Dendritic cell treated with granulocyte-macrophage colony-stimulating factor and Interleukin-4, amounts not matched to agents 40 ng/mL and 50 ng/mL, for 4 days (primary cell): ENCODE data around the gene BGLAP.

Experiments
- H3K27ac Mint-ChIP-seq: one replicate; pipeline ENCODE4 v1.8.0; 2022; ENCODE audit warnings: mild to moderate bottlenecking, mixed read lengths
- H3K27me3 Mint-ChIP-seq: one replicate; pipeline ENCODE4 v1.8.0; 2022; ENCODE audit warnings: mild to moderate bottlenecking, mixed read lengths
- H3K36me3 Mint-ChIP-seq: one replicate; pipeline ENCODE4 v1.8.0; 2022; ENCODE audit warnings: low read depth, mixed read lengths
- H3K4me1 Mint-ChIP-seq: one replicate; pipeline ENCODE4 v1.8.0; 2022; ENCODE audit warnings: low read depth, mixed read lengths
- H3K4me3 Mint-ChIP-seq: one replicate; pipeline ENCODE4 v1.8.0; 2022; ENCODE audit warnings: mild to moderate bottlenecking, moderate library complexity, mixed read lengths
- H3K9me3 Mint-ChIP-seq: one replicate; pipeline ENCODE4 v1.8.0; 2022; ENCODE audit warnings: mixed read lengths
- intact Hi-C: fragments of 100-400 bp; cut with micrococcal nuclease; formaldehyde crosslinking; loops from one replicate; pipeline ENCODE4 v1.15.0; 2022

Gene BGLAP

DNA sequence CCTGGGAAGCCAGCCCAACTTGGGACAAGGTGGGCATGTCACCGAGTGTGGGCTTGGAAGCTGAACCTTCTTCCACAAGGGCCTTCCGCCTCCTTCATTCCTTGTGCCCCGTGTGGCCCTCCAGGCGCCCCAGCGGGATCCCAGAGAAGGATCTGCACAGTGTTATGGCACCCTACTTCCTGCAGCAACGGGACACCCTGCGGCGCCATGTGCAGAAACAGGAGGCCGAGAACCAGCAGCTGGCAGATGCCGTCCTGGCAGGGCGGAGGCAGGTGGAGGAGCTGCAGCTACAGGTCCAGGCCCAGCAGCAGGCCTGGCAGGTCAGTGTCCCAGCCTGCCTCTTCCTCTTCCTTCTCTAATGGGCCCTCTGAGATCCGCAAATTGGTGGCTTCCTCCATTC, 5.8 kb upstream of the BGLAP start:
- peaks cover 96% of the 10 kb centered on the region for H3K36me3 Mint-ChIP-seq
- no peak overlapping the region for H3K4me3 Mint-ChIP-seq
- H3K9me3 Mint-ChIP-seq = no peaks in the 10 kb centered on the region
- H3K4me1 Mint-ChIP-seq = no peaks in the 10 kb centered on the region
- intact Hi-C loops = no loop called here
- no peaks in the 10 kb centered on the region for H3K27me3 Mint-ChIP-seq
- H3K27ac Mint-ChIP-seq = no peak overlapping the region

DNA sequence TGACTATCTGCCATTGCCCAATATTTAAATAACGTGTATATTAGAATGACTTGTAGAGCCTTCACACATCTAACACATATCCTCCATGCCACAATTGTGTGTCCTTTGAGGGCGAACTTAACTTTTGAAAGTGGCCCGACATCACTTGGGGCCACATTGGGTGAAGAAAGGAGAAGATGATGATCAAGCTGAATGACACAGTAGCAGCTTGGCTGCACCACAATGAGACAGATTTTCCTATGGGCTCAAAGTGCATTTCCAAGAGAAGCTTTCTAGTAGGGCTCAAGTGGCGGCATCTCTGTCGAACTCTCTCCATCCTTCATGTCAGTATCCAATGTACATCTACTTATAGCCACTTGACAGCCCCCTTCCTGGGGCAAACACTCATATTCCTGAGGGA, 3.7 kb upstream of the BGLAP start:
- no peaks in the 10 kb centered on the region for H3K27me3 Mint-ChIP-seq
- no peaks in the 10 kb centered on the region for H3K9me3 Mint-ChIP-seq
- intact Hi-C loops = no loop called here
- H3K27ac Mint-ChIP-seq = no peak overlapping the region
- H3K4me3 Mint-ChIP-seq = no peak overlapping the region
- H3K4me1 Mint-ChIP-seq = no peaks in the 10 kb centered on the region
- peaks cover 94% of the 10 kb centered on the region for H3K36me3 Mint-ChIP-seq

DNA sequence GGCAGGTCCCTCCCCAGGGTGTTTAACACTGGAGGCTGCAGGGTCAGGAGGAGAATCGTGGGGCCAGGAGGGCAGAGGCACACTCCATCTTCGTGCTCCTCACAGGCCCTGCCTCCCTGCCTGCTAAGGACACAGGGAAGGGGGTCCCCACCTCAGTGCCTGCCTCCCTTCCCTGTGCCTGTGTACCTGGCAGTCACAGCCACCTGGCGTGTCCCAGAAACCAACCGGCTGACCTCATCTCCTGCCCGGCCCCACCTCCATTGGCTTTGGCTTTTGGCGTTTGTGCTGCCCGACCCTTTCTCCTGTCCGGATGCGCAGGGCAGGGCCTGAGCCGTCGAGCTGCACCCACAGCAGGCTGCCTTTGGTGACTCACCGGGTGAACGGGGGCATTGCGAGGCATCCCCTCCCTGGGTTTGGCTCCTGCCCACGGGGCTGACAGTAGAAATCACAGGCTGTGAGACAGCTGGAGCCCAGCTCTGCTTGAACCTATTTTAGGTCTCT, 623 bp upstream of the BGLAP start:
- H3K27me3 Mint-ChIP-seq = peaks cover 22% of the 10 kb centered on the region
- intact Hi-C loops = no loop called here
- H3K9me3 Mint-ChIP-seq = no peaks in the 10 kb centered on the region
- peaks cover 68% of the 10 kb centered on the region for H3K36me3 Mint-ChIP-seq
- peaks cover 11% of the 10 kb centered on the region for H3K4me1 Mint-ChIP-seq
- no peak overlapping the region for H3K27ac Mint-ChIP-seq
- H3K4me3 Mint-ChIP-seq = no peak overlapping the region

DNA sequence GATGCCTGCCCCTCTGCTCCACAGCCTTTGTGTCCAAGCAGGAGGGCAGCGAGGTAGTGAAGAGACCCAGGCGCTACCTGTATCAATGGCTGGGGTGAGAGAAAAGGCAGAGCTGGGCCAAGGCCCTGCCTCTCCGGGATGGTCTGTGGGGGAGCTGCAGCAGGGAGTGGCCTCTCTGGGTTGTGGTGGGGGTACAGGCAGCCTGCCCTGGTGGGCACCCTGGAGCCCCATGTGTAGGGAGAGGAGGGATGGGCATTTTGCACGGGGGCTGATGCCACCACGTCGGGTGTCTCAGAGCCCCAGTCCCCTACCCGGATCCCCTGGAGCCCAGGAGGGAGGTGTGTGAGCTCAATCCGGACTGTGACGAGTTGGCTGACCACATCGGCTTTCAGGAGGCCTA, 754 bp downstream of the BGLAP start:
- H3K9me3 Mint-ChIP-seq = no peaks in the 10 kb centered on the region
- no peak overlapping the region for H3K4me3 Mint-ChIP-seq
- peaks cover 36% of the 10 kb centered on the region for H3K27me3 Mint-ChIP-seq
- intact Hi-C loops = no loop called here
- peaks cover 13% of the 10 kb centered on the region for H3K4me1 Mint-ChIP-seq
- no peak overlapping the region for H3K27ac Mint-ChIP-seq
- H3K36me3 Mint-ChIP-seq = peaks cover 57% of the 10 kb centered on the region

DNA sequence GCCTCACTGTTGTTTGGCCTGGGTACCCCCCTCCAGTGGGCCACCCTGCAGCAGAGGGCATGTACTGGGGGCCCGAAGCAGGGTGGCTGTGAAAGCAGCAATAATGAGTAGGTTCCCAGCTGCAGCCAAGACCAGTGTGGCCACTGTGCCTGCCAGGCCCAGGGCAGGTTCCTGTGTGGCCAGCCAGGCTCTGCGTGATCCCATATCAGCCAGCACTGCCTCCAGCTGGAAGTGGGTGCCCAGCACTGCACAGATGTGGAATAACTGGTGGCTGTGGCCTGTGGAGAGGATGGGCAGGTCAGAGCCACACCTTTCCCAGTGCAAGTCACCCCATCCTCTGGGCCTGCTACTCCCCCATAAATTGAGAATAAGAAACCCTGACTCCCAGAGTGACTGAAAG, 2.1 kb downstream of the BGLAP start:
- intact Hi-C loops = no loop called here
- H3K27ac Mint-ChIP-seq = no peak overlapping the region
- H3K36me3 Mint-ChIP-seq = peaks cover 48% of the 10 kb centered on the region
- peaks cover 37% of the 10 kb centered on the region for H3K27me3 Mint-ChIP-seq
- H3K9me3 Mint-ChIP-seq = no peaks in the 10 kb centered on the region
- H3K4me1 Mint-ChIP-seq = peaks cover 13% of the 10 kb centered on the region
- no peak overlapping the region for H3K4me3 Mint-ChIP-seq

DNA sequence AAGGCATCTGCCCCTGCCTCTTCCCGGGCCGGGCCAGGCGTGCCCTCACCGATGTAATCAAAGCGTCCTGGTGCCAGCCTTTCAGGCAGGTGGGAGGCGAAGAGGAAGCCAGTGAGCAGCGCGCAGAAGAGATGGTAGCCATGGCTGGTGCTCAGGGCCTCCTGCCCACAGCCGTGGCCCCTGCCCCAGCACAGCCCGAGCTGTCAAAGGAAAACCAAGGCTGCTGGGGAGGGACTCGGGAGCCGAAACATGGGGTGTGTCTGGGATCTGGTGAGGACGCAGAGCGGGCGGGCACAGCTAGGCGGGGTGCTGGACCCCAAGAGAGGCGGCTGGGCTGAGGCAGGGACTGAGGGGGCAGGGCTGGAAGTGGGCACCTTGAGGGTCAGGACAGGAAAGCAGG, 2.7 kb downstream of the BGLAP start:
- Mint-ChIP-seq H3K4me1 (peaks cover 13% of the 10 kb centered on the region), H3K27ac (no peak overlapping the region), H3K9me3 (no peaks in the 10 kb centered on the region), H3K4me3 (no peak overlapping the region), H3K27me3 (peaks cover 37% of the 10 kb centered on the region), H3K36me3 (peaks cover 48% of the 10 kb centered on the region)
- intact Hi-C loops = no loop called here

DNA sequence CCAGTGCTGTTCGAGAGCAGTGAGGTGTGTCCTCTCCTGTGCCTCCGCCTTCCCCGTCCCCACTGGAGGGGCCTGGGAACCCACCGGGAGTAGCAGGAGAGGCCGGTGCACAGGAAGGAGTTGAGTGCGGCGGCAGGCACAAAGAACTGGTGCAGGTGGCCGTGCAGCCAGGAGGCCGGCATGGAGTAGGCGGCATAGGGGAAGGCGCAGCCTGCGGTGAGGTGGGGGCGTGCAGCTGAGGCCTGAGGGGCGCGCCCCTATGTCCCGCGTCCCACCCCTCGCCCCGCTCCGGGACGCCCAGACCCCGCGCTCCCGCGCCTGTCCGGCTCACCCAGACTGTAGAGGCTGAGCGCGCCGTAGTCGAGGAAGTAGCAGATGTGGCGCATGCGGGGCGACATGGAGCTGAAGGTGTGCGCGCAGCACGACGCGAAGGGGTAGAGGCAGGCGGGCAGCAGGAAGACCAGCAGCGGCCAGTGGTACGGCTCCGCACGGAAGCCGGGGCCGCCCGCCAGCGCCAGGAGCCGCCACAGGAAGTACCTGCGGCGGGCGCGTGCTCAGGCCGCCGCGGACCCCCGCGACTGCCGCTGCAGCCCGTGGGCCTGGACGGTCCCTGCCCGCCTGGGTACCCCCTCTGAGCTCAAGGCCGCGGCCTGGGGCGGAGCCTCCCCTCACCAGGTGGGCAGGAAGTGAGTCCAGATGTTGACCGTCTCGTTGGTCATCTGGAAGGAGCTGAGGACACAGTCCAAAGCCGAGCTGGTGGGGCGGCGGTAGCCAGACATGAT, 3.7 kb downstream of the BGLAP start:
- no peaks in the 10 kb centered on the region for H3K9me3 Mint-ChIP-seq
- peak overlapping the region; percentile 55 for H3K4me3 Mint-ChIP-seq
- intact Hi-C loops = no loop called here
- peaks cover 13% of the 10 kb centered on the region for H3K4me1 Mint-ChIP-seq
- peaks cover 37% of the 10 kb centered on the region for H3K27me3 Mint-ChIP-seq
- H3K36me3 Mint-ChIP-seq = peaks cover 48% of the 10 kb centered on the region
- no peak overlapping the region for H3K27ac Mint-ChIP-seq

DNA sequence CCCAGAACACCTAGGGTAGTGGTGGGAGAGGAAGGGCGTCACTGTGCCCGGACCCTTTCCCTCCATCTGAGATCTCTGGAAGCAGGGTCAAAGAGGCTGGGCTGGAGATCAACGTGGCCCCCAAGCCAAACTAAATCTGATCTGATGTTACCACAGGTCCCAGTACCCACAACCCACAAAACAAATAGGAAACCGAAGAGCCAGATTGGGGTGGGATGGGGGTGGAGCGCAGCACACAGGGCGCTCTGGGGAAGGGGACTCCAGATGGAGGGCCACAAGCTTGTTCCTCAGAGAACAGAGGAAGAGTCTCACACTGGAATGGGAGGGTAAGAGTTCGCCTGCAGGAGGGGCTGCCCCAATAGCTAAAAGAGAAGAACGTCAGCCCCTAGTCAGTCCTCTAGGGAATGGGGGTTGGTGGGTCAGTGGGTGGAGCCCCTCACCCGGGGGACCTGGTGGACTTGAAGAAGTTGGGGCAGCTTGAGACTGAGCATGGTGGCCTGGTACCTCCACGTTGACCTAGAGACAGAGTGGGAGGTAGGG, 4.3 kb downstream of the BGLAP start:
- Mint-ChIP-seq H3K27ac (no peak overlapping the region), H3K4me1 (peaks cover 13% of the 10 kb centered on the region), H3K36me3 (peaks cover 48% of the 10 kb centered on the region), H3K9me3 (no peaks in the 10 kb centered on the region), H3K27me3 (peaks cover 37% of the 10 kb centered on the region), H3K4me3 (no peak overlapping the region)
- intact Hi-C loops = no loop called here

DNA sequence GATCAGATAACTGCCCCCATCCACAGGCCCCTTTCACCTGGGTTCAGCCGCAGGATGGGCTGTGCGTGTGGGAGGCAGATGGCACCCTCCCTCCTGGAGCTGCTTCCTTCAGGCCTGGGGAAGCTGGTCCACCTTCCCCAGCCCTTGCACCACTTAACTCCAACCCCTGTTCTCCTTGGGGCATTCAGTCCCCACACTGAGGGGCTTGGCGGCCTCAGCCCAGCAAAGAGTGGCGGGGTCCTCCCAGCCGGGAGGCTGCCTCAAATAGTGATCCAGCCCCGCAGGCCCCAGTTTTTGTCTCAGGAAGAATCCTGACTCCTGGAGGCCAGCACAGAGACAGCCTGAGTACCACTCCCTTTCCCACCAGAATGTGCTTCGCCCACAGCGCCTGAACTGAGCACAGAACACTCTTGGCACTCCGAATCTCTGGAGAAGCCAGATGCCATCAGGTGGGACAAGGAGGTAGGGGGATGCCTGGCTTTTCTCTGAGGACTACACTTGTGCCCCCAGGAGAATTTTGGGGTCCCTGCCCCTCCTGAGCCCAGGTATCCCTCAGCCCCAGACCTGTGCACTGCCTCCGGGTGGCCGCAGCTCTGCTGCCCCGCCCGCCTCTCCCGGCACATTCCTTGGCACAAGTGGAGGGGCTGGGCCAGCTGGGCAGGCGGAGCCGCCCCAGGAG, 4.9 kb downstream of the BGLAP start:
- H3K9me3 Mint-ChIP-seq = no peaks in the 10 kb centered on the region
- H3K4me1 Mint-ChIP-seq = peaks cover 13% of the 10 kb centered on the region
- H3K4me3 Mint-ChIP-seq = no peak overlapping the region
- no peak overlapping the region for H3K27ac Mint-ChIP-seq
- H3K36me3 Mint-ChIP-seq = peaks cover 52% of the 10 kb centered on the region
- intact Hi-C loops = no loop called here
- peaks cover 37% of the 10 kb centered on the region for H3K27me3 Mint-ChIP-seq

DNA sequence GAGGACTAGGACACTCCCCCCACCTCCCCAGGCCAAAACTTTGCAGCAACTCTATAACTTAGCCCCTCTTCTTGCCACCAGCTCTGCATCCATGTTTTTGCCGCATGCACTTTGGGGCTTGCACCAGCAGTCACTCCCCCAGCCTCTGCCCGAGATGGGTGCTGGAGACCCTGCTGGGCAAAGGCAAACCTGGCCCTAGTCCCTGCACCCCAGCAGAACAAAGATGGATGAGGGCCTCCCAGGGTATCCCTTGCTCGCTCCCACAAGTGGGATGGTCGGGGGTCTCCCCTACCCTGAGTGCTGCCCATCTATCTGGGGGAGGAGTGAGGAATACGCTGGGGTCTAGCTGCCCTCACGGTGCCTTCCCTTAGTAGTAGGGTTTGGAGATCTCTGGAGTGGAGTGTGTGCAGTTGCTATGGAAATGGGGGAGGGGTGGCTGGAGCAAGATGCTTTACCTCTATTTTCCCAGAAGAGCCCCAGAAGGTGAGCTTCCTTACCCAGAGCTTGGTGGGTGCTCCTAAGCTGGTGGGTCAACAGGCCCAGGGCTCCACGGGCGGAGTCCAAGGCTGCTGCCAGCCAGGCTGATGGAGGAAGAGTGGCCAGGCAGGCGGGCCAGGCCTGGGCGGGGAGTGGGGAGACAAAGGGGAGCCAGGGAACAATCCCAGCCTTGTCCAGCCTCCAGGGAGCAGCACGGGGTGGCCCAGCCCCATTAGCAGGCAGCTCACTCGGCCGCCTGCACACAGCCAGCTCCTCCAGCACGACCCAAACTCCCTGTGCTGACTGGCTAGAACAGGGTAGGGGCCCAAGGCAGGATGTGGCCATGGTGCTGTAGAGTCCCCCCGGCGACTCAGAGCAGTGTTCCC, 5.7 kb downstream of the BGLAP start, which contains the start of gene PAQR6:
TSS of gene PAQR6 (minus strand) at position 597 of the 863 bp plus-strand sequence. CDS start 1,325 bp downstream, outside the sequence.
- peaks cover 13% of the 10 kb centered on the region for H3K4me1 Mint-ChIP-seq
- intact Hi-C loops = no loop called here
- H3K4me3 Mint-ChIP-seq = no peak within 1 kb of the TSS
- peaks cover 37% of the 10 kb centered on the region for H3K27me3 Mint-ChIP-seq
- H3K9me3 Mint-ChIP-seq = no peaks in the 10 kb centered on the region
- H3K27ac Mint-ChIP-seq = no peak within 1 kb of the TSS
- peaks cover 52% of the 10 kb centered on the region for H3K36me3 Mint-ChIP-seq

DNA sequence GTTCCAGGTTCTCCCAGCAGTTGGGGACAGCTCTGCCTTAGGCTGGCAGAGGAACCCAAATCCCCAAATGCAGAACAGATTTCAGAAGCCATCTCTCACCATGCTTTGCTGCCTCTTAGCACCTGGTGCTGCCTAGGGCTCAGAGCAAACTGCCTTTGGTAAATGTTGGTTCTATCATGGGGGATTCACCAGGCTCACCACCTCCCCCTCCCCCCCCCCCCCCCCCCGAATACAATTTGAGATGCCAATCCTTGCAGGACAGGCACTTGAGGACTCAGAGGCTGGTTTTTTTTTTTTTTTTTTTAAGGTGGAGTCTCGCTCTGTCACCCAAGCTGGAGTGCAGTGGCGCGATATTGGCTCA, 6.3 kb downstream of the BGLAP start:
- no peak overlapping the region for H3K4me3 Mint-ChIP-seq
- H3K27me3 Mint-ChIP-seq = peaks cover 37% of the 10 kb centered on the region
- no peaks in the 10 kb centered on the region for H3K9me3 Mint-ChIP-seq
- H3K4me1 Mint-ChIP-seq = peaks cover 13% of the 10 kb centered on the region
- intact Hi-C loops = no loop called here
- H3K36me3 Mint-ChIP-seq = peaks cover 54% of the 10 kb centered on the region
- H3K27ac Mint-ChIP-seq = no peak overlapping the region

DNA sequence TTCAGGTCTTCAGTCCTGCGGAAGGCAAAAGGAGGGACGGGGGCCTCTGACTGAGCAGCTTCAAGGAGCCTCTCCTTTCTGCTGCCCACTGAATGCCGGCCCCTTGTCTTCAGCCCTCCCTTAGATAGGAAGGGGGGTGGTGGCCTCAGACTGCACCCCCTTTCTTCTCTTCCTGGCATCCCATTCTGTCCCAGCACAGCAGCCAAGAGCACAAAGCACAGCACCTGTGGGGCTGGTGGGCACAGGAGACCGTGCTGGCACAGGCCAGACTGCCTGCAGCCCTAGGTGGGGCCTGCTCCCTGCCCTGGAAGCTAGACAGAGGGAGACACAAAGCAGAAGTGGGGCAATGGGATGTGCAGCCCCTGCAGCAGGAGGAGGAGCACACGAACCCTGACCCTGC, 7.6 kb downstream of the BGLAP start:
- Mint-ChIP-seq H3K27ac (no peak overlapping the region), H3K9me3 (no peaks in the 10 kb centered on the region), H3K27me3 (peaks cover 31% of the 10 kb centered on the region), H3K36me3 (peaks cover 60% of the 10 kb centered on the region), H3K4me3 (no peak overlapping the region), H3K4me1 (peaks cover 13% of the 10 kb centered on the region)
- intact Hi-C loops = no loop called here

DNA sequence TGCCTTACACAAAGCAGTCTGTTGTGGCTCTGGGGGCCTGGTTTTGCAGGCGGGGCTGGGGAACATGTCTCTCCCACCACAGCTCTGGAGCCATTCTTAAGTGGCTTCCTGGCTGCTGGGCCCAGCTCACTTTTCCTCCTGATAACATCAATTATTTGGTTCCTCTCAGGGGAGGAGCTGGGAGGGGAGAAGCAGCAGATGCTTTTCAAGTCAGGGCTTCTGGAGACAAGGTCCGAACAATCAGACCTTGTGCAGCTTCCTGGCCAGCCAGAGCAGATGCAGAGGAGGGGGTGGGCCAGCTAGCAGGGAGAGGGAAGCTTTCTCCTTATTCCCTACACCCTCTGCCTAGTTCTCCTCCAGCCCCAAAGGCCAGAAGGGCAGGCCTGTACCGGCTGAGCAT, 9.5 kb downstream of the BGLAP start:
- intact Hi-C loops = no loop called here
- no peak overlapping the region for H3K27ac Mint-ChIP-seq
- peaks cover 13% of the 10 kb centered on the region for H3K27me3 Mint-ChIP-seq

DNA sequence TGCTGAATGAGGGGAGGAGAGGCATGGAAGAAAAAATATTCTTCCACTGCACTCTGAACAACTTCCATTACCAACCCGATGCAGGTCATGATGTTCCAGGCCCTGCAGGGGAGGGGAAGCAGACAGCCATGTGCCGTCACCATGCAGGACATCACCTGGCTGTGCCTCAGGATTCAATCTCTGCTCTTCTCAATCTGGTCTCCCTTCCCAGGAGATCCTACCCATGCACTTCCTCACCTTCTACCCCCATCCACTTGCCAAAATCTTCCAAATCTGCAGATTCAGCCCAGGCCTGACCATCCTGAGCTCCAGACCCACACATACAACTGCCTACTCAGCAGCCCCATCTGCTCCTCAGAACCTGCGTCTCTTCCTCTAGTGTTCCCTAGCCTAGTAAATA, 11.7 kb downstream of the BGLAP start:
- intact Hi-C loops = no loop called here
- Mint-ChIP-seq H3K9me3 (no peaks in the 10 kb centered on the region), H3K4me3 (no peak overlapping the region), H3K4me1 (no peaks in the 10 kb centered on the region), H3K27ac (no peak overlapping the region), H3K36me3 (peaks cover 87% of the 10 kb centered on the region), H3K27me3 (no peaks in the 10 kb centered on the region)

More for the DNA sequence above, 9.5 kb downstream of the BGLAP start:
- no peak overlapping the region for H3K4me3 Mint-ChIP-seq
- no peaks in the 10 kb centered on the region for H3K4me1 Mint-ChIP-seq
- no peaks in the 10 kb centered on the region for H3K9me3 Mint-ChIP-seq
- peaks cover 71% of the 10 kb centered on the region for H3K36me3 Mint-ChIP-seq
